ENCODE results near the gene METTL21A. TPM values are rescaled to one million over a fixed set of nuclear protein-coding genes. Genes with fewer than 3 reads are reported as not detected.

The METTL21A gene
- total RNA-seq, 1 donor from 2014 or later = 21.5 TPM

GRCh38 chr2:207567671-207568070 is 57.5 kb downstream of the METTL21A start:
- no peaks in the 10 kb centered on the region for H3K27me3 ChIP-seq (ENCODE audit: control insufficient read depth, insufficient read depth, low read length)
- TF ChIP-seq CTCF (IDR thresholded peaks at IDR 0.05; ENCODE audit: insufficient read depth, low read length, poor library complexity, severe bottlenecking) = no peak
- no peaks in the 10 kb centered on the region for H3K36me3 ChIP-seq (ENCODE audit: control insufficient read depth, insufficient read depth, low read length)
- no peak overlapping the region for H3K4me3 ChIP-seq (ENCODE audit: low read depth, low read length)
- no peak for DNase-seq (ENCODE audit: low read depth)

GRCh38 chr2:207565736-207566500 is 59.3 kb downstream of the METTL21A start:
- Histone ChIP-seq H3K36me3 (ENCODE audit: control insufficient read depth, insufficient read depth, low read length) (no peaks in the 10 kb centered on the region), H3K4me3 (ENCODE audit: low read depth, low read length) (no peak overlapping the region), H3K27me3 (ENCODE audit: control insufficient read depth, insufficient read depth, low read length) (no peaks in the 10 kb centered on the region)
- no peak for TF ChIP-seq CTCF (IDR thresholded peaks at IDR 0.05; ENCODE audit: insufficient read depth, low read length, poor library complexity, severe bottlenecking)
- no peak for DNase-seq (ENCODE audit: low read depth)

Other genes with a start within 250 kb of the METTL21A start
- 54.5 and 54.8 TPM in 2 replicates for gene CREB1, start 95.4 kb downstream of the METTL21A start, total RNA-seq
- gene CCNYL1, start 86.2 kb upstream of the METTL21A start, total RNA-seq = 16.6 and 16.8 TPM in 2 replicates
- gene FZD5, start 144.5 kb upstream of the METTL21A start, total RNA-seq = 7.4 and 9.1 TPM in 2 replicates

Data from kidney epithelial cell (primary cell).